CMK (cell line): ENCODE measurements around the gene LCE2C.
"Not testable (repeated sequence)": the region's sequence is repeated elsewhere in the genome, so short reads cannot be mapped to it uniquely, and the experiment has no call there.

Source experiments
- DNase-seq: peaks from one replicate; pipeline ENCODE4 v3.0.0-alpha.2; 2010; ENCODE audit warnings: low read depth

The LCE2C gene, protein sequence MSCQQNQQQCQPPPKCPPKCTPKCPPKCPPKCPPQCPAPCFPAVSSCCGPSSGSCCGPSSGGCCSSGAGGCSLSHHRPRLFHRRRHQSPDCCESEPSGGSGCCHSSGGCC

DNA sequence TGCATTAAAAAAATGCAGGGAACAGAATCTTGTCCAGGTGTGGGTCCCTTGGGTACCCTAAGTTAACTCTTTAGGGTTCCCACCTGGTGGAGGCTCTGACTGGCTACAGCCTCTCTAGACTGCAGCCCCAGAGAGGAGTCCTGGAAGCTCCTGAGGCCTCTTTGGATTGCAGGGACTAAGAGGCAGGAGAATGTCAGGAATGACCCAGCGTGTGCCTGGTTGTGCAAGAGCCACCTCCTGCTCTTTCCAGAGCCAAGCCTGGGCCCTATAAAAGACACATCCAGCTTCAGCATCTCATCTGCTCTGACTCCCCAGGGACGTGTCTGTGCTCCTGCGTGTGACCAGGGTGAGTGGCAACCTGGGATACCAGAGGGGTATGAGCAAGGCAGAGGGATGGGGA lies at the start of gene LCE2C:
Gene LCE2C, plus strand, starts transcription at position 297 of the 400 bp plus-strand sequence. CDS start 737 bp downstream, outside the sequence.
- DNase-seq = not testable (repeated sequence)

DNA sequence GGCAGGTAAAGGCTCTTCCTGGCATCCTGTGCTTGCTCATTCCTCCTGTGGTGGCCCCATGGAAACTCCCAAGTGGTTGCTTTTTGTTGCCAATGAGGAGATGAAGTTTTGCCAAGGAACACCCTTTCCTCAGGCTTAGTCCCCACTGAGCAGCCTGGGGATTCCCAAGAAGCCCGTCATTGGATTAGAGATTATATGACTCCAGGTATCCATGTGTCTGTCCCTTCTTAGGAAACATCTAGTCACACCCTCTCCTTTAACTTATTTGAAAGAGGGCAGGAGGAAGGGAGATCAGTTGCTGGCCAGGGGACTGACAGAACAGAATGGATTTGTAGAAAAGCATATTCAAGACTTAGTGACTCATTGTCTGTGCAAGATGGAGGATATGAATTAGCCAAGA lies 48.3 kb upstream of the LCE2C start:
- no peak for DNase-seq

DNA sequence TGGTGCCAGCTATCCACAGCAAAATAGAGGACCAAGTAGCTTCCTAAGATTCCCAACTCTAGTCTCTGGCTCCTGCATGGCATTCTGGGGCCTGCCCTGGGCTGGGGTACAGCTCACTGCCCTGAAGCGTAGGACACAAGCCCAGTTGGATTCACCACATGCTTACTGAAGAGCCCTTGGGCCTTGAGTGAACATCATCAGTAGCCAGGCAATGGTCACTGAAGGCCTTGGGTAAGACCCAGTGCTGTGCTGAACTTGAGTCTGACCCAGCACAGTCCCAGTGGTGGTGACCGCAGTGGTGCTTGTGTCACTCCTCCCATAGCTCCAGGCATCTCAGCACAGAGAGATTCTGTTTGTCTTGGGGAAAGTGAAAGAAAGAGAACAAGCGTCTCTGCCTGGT lies 44.5 kb upstream of the LCE2C start:
- DNase-seq = no peak

DNA sequence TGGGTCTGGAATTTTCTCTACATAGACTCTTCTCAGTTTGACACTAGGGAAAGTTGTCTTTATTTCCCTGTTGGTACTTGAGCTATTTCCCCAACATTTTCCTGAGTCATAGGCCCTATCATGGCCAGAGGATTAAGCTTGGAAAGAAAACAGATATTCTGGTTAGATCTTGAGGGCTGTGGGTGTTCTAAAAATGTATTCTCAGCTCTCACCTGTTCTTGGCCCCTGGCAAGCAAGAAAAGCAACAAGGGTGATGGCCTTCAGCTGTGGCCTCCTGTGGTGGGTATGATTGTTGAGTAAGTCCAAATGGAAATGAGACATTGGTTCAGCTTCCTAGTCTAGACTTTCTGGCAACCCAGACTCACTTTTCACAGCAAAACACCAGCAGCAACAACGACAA lies 34.7 kb upstream of the LCE2C start:
- DNase-seq = no peak

DNA sequence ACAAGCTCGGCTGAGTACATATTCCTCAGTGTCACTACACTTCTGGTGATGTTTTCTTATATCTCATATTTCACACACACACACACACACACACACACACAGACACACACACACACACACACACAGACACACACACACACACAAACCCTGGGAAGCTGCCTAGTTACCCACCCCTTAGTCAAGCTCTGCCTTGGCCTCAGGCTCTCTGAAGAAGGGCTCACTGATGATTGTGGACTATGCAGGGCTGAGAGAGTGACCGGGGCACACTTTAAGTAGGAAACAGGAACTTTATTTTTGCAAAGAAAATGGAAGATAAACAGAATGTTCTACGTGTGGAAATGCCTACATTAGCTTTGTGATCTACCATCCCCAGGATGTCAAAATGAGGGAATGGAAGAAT lies 31.1 kb upstream of the LCE2C start:
- DNase-seq = no peak

DNA sequence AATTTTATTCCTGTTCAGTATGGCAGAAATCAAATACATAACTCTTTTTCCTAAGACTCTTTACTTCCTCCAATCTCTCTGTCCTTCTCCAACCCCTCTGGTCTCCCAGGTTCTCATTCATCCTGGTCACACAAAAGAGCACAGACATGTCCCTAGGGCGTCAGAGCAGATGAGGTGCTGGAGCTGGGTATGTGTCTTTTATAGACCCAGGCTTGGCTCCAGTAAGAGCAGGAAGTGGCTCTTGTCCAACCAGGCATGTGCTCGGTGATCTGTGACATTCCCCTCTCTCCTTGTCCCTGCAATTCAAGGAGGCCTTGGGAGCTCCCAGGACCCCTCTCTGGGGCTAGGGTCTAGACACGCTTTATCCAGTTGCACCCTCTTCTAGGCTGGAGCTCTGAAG lies 29.9 kb upstream of the LCE2C start:
- no peak for DNase-seq

DNA sequence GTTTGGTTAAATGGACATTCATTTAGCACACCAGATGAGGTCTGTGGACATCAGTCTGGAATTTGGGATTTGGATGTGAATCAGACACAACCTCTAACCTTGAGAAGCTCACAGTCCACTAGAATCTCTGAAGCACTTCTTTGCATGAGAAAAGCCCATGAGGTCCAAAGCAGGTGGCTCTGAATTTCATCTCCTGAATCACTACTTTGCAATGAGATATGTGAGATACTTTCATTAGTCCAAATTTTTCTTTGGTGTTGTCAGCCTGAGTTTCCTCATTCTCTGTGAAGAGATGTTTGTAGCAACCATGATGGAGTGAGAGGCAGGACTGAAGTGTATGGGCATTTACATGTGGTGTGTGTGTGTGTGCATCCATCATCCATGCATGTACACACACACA lies 28.4 kb upstream of the LCE2C start:
- DNase-seq = no peak

DNA sequence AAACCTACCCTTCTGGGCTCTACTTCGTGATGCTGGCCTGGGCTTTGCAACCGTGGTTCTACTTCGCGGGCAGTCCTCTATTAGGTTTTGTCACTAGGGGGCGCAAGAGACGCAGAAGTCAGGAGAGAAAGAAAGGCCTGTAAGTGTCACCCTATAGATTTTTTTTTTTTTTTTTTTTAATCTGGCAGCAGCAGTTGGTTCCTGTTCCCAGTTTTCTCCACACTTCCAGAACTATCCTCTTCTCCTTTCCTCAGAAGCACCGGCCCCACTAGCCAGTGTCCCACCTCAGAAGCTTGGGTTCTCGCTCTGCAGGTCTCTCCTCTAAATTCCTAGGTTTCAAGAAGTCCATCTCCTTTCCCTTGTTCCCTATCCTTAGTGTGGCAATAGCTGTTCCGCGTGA lies 21.0 kb upstream of the LCE2C start:
- peak; percentile 15 for DNase-seq

DNA sequence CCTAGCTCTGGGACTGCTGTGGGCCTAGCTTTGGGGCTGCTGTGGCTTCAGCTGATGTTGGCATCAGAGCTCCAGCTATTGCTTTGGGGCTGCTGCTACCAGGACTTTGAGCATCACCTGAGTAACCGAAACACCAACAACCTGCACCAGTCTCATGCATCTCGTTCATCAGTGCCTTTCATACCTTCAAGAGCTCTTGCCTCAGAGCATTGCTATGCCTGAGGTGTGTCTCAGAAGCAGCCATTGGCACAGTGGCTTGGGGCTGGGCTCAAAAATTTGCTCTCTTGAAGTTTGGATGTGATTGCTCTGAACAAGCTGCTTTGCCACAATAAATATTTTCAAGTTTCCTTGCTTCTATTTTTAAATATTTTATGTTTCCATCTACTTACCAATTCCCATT lies 18.6 kb upstream of the LCE2C start:
- no peak for DNase-seq

DNA sequence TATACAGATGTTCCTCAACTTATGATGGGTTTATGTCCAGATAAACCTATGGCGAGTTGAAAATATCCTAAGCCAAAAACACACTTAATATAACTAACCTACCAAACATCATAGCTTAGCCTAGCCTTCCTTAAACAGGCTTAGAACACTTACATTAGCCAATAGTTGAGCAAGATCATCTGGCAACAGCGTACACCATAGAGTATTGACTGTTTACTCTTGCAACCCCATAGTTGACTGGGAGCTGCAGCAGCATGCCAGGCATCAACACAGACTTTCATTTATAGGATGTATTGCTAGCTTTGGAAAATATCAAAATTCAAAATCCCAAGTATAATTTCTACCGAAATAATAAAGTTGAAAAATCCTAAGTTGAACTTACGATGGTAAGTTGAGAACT lies 17.4 kb upstream of the LCE2C start:
- no peak for DNase-seq

DNA sequence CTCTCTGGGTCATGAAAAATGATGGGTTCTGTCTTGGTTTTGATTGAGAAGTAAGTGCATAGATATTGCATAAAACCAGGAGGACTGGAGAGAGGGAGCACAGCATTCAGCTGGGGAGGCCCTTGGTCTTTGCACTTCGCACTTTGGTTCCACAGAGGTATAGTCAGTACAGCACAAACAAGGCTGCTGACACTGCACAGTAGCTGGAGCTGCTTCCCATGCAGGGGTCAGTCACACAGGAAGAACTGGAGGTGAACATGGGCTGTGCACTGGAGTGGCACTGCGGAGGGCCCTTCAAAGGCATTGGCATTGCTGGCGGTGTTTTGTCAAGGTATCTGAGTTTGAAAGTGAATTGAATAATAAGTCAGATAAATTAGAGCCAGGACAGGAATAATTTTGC lies 16.4 kb upstream of the LCE2C start:
- no peak for DNase-seq

DNA sequence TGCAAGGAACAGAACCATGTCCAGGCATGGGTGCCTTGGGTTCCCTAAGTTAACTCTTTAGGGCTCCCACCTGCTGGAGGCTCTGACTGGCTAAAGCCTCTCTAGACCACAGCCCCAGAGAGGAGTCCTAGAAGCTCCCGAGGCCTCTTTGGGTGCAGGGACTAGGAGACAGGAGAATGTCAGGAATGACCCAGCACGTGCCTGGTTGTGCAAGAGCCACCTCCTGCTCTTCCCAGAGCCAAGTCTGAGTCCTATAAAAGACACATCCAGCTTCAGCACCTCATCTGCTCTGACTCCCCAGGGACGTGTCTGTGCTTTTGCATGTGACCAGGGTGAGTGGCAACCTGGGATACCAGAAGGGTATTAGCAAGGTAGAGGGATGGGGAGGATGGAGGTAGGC lies 12.0 kb upstream of the LCE2C start, which contains the start of gene LCE2D:
Gene LCE2D, plus strand, starts transcription at position 283 of the 400 bp plus-strand sequence. CDS start 726 bp downstream, outside the sequence.
- no peak for DNase-seq

DNA sequence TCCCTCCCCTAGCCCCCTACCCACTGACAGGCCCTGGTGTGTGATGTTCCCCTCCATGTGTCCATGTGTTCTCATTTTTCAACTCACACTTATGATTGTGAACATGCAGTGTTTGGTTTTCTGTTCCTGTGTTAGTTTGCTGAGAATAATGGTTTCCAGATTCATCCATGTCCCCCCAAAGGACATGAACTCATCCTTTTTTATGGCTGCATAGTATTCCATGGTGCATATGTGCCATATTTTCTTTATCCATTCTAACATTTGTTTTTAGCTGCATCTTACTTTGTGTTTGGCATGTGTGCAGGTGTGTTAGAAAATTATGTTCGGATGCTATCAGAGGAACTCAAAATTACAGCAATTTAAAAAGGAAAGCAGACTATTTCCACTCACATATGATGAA lies 8.9 kb upstream of the LCE2C start:
- DNase-seq = not testable (repeated sequence)

DNA sequence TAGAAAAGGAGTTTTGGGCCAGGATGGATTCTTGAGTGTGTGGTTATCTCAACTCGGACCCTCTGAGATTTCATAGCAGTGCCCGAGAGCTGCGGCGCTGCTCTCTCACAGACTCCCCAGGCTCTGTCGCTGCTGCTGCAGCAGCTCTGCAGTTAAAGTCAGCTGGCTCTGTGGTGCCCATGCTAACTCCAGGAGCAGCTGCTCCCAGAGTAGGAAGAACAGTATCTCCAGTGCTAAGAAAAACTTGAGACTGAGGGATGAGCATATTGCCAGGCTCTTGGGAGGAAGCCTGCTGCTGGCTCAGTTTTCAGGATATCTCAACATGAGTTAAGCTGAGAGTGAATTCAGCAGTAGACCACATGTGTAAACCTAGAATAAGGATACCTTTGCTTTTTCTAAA lies 7.4 kb upstream of the LCE2C start:
- DNase-seq = no peak

DNA sequence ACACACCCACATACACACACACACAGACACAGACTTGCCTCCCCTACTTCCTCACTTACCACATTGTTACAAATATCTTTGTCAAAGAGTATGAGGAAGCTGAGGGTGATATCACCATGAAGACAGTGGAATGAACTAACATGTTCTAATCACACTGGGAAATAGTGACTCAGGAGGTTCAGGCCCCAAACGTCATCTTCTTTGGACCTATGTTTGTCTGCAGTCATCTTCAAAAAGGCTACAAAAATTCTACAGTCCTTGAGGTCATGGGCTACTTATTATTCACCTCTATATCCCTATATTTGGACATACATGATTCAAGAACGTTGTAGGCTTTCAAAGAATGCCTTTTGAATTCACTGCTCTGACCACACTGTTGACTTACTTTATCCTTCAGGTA lies 2.1 kb upstream of the LCE2C start:
- DNase-seq = no peak

DNA sequence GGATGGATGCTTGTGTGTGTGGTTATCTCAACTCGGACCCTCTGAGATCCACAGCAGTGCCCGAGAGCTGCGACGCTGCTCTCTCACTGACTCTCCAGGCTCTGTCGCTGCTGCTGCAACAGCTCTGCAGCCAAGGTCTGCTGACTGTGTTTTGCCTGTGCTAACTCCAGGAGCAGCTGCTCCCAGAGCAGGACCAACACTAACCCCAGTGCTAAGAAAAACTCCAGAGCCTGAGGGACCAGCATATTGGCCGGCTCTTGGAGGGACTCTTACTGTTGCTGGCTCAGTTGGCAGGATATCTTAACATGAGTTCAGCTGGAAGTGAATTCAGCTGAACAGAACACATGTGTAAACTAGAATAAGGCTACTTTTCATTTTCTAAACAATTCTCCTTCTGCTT lies 4.4 kb downstream of the LCE2C start:
- DNase-seq = no peak

DNA sequence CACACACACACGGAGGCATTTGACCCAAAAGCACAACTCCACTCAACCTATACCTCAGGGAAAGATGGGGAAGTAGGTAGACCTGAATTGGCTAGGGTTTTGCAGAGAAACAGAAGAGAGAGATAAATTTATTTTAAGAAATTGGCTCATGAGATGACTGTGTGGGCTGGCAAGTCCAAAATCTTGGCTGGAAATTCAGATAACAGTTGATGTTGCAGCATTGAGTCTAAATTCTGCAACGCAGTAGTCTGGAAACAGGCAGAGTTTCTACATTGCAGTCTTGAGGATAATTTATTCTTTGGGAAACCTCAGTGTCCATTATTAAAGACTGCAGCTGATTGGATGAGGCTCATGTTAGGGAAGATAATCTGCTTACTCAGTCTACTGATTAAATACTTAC lies 6.5 kb downstream of the LCE2C start:
- no peak for DNase-seq

DNA sequence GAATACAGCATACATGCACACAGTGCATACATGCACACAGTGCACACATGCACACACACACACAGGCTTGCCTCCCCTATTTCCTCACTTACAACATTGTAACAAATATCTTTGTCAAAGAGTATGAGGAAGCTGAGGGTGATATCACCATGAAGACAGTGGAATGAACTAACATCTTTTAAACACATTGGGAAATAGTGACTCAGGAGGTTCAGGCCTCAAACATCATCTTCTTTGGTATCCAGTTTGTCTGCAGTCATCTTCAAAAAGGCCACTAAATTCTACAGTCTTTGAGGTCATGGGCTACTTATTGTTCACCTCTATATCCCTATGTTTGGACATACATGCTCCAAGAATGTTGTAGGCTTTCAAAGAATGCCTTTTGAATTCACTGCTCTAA lies 8.8 kb downstream of the LCE2C start:
- DNase-seq = no peak

DNA sequence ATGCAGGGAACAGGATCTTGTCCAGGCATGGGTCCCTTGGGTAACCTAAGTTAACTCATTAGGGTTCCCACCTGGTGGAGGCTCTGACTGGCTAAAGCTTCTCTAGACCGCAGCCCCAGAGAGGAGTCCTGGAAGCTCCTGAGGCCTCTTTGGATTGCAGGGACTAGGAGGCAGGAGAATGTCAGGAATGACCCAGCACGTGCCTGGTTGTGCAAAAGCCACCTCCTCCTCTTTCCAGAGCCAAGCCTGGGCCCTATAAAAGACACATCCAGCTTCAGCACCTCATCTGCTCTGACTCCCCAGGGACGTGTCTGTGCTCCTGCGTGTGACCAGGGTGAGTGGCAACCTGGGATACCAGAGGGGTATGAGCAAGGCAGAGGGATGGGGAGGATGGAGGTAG lies 10.7 kb downstream of the LCE2C start, which contains the start of gene LCE2B:
Gene LCE2B, plus strand, starts transcription at position 301 of the 400 bp plus-strand sequence. CDS start 721 bp downstream, outside the sequence.
- not testable (repeated sequence) for DNase-seq

DNA sequence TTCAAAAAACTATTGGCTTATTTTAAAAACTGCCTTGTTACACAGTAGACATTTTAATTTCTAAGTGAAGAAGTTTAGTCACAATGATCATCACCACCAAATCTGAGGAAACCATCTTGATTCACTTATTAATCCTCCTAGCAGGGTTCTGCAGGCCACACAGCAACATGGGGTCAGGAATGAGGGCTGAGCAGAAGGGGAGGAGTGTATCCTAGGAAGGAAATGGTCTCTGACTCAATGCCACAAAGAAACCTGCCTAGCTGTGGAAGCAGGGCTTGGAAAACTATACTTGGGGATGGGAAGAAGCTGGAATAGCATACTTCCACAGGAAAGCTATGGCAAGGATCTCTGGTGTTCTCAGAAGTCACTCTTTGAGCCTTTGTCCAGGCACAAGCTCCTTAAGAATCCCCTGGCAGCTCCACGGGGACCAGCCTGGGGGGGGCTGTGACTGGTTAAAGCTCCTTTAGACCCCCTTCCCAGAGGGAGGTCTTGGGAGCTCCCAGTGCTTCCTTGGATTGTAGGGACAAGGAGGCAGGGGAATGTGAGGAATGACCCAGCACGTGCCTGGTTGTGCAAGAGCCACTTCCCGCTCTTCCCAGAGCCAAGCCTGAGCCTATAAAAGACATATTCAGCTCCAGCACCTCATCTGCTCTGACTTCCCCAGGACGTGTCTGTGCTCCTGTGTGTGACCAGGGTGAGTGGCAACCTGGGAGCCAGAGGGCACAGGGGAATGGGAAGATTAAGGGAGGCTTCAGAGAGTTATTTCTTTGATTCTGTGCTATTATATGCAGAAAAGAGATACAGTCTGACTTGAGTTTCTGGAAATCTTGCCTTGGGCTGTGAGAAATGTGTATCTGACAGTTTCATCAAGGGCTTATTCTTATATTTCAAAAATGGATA lies 22.9 kb downstream of the LCE2C start, which contains the start of gene LCE2A:
Gene LCE2A, plus strand, starts transcription at position 645 of the 900 bp plus-strand sequence. CDS start 557 bp downstream, outside the sequence.
- DNase-seq = no peak

DNA sequence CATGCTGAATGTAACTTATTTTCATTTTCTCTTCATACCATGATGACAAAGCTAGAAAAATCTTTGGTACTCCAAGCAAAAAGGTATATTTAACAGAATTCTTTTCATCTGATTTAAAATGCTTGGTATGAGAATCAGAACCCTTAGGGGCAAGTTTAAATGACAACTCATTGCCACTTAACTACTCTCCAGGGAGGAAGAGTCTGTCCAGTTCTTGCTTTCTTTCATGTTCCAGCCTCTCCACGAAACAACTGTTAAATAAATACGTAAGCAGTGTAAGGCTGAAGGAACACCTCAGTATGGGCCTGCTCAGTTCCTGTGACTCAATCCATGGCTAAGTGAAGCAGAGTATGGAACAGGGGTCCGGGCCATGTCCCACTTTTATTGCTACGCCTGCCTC lies 24.7 kb downstream of the LCE2C start:
- DNase-seq = no peak

DNA sequence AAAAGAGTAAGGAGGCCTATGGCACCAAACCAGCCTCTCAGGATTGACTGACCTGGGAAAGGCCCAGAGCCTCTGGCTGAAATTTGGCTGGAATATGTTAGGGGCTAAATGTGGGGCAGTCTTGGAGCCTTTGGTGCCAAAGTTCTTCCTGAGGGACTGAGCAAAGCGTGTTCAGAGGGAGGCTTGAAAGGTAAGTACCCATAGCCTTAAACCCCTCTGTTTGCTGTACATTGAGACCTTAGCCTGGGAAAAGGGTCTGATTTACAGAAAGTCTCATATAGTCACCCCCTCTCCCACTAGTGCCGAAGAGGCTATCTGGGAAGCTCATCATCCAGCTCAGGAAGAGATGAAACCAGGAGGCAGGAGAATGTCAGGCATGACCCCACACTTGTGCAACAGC lies 32.8 kb downstream of the LCE2C start, which contains the start of gene LCE4A:
Gene LCE4A, plus strand, starts transcription at position 301 of the 400 bp plus-strand sequence. CDS start 916 bp downstream, outside the sequence.
- DNase-seq = no peak

DNA sequence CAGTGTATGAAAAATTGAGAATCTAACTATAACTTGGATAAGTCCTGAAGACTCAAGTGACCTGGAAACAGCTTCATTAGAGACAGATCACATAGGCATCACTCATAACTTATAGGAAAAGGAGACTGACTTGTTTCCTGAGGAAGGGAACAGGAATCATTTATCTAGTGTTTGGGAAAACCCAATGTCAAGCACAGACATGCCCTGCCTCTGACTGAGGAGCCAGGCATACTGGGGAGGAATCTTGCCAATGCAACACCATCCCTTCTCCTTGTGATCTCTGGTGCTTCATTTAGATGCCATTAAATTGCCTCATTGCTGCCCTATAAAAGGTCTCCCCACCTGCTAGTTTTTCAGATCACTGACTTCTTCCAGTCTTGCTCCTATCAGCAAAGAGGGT lies 43.2 kb downstream of the LCE2C start:
- DNase-seq = no peak
